ENCODE results near the gene ZNRF2. TPM values are rescaled to one million over a fixed set of nuclear protein-coding genes. Genes with fewer than 3 reads are reported as not detected.
A peak's percentile ranks its signal among the peaks of the same experiment; 100 is the strongest.

The ZNRF2 gene
- total RNA-seq, 6 experiments from 2014 or later: 17.1 to 24.0 (median 18.7) TPM

- ATAC-seq: no peak
- H3K9me3 ChIP-seq: no peaks in the 10 kb centered on the region
- no peaks in the 10 kb centered on the region for H3K36me3 ChIP-seq
- H3K27ac ChIP-seq: no peak overlapping the region
- intact Hi-C loops (cut with DNase I): no loop called here
- H3K4me1 ChIP-seq: no peaks in the 10 kb centered on the region
- DNase-seq: no peak
- no peak for TF ChIP-seq CTCF (IDR thresholded peaks at IDR 0.05)
- TF ChIP-seq POLR2A (IDR thresholded peaks at IDR 0.05): no peak
- no peaks in the 10 kb centered on the region for H3K27me3 ChIP-seq
- no peak overlapping the region for H3K4me3 ChIP-seq
- WGBS (ENCODE audit: insufficient coverage, low coverage, low lambda C conversion rate, missing lambda C conversion rate): 81% methylated on average over 2 of the region's 2 CpGs
These were observed 83.2 kb downstream of the ZNRF2 start for GRCh38 chr7:30367561-30367960.

GRCh38 chr7:30369879-30370278 is 85.5 kb downstream of the ZNRF2 start:
- no peak for ATAC-seq
- Histone ChIP-seq H3K36me3 (no peaks in the 10 kb centered on the region), H3K27ac (no peak overlapping the region), H3K27me3 (no peaks in the 10 kb centered on the region), H3K4me1 (no peaks in the 10 kb centered on the region), H3K4me3 (no peak overlapping the region), H3K9me3 (no peaks in the 10 kb centered on the region)
- intact Hi-C loops (cut with DNase I): no loop called here
- DNase-seq: no peak
- no peak for TF ChIP-seq CTCF (IDR thresholded peaks at IDR 0.05)
- no peak for TF ChIP-seq POLR2A (IDR thresholded peaks at IDR 0.05)

- 94% methylated on average over 5 of the region's 5 CpGs for WGBS (ENCODE audit: insufficient coverage, low coverage, low lambda C conversion rate, missing lambda C conversion rate)
- DNase-seq (no peak), ATAC-seq (no peak)
- Histone ChIP-seq H3K4me1 (no peaks in the 10 kb centered on the region), H3K27ac (no peak overlapping the region), H3K36me3 (no peaks in the 10 kb centered on the region), H3K4me3 (no peak overlapping the region), H3K27me3 (no peaks in the 10 kb centered on the region), H3K9me3 (no peaks in the 10 kb centered on the region)
- TF ChIP-seq CTCF (IDR thresholded peaks at IDR 0.05) (no peak), POLR2A (IDR thresholded peaks at IDR 0.05) (no peak)
- intact Hi-C loops (cut with DNase I): no loop called here
These were observed 86.9 kb downstream of the ZNRF2 start for GRCh38 chr7:30371321-30371720.

GRCh38 chr7:30378275-30378674 is 93.9 kb downstream of the ZNRF2 start:
- TF ChIP-seq POLR2A (IDR thresholded peaks at IDR 0.05) (no peak), CTCF (IDR thresholded peaks at IDR 0.05) (no peak)
- no peaks in the 10 kb centered on the region for H3K9me3 ChIP-seq
- peak overlapping the region in 2 of 3 donors; percentile 24 to 35 for H3K27ac ChIP-seq
- ATAC-seq (peak; percentile 90 to 93 (median 92)), DNase-seq (no peak)
- 28% methylated on average over 1 of the region's 1 CpG for WGBS (ENCODE audit: insufficient coverage, low coverage, low lambda C conversion rate, missing lambda C conversion rate)
- no peak overlapping the region for H3K4me3 ChIP-seq
- intact Hi-C loops (cut with DNase I): no loop called here
- H3K27me3 ChIP-seq: no peaks in the 10 kb centered on the region
- H3K36me3 ChIP-seq: no peaks in the 10 kb centered on the region
- H3K4me1 ChIP-seq: peaks cover 0 to 17% (median 3%) of the 10 kb centered on the region in 4 donors

GRCh38 chr7:30379131-30379530 is 94.7 kb downstream of the ZNRF2 start:
- DNase-seq: no peak
- Histone ChIP-seq H3K4me1 (peaks cover 0 to 17% (median 3%) of the 10 kb centered on the region in 4 donors), H3K27me3 (no peaks in the 10 kb centered on the region), H3K36me3 (no peaks in the 10 kb centered on the region), H3K4me3 (no peak overlapping the region), H3K9me3 (no peaks in the 10 kb centered on the region), H3K27ac (peak overlapping the region in 2 of 3 donors; percentile 9 to 24)
- TF ChIP-seq POLR2A (IDR thresholded peaks at IDR 0.05) (no peak), CTCF (IDR thresholded peaks at IDR 0.05) (no peak)
- 38% methylated on average over 4 of the region's 4 CpGs for WGBS (ENCODE audit: insufficient coverage, low coverage, low lambda C conversion rate, missing lambda C conversion rate)
- ATAC-seq: peak; percentile 20 to 54 (median 42)
- intact Hi-C loops (cut with DNase I): no loop called here
